Stimulated activated naive CD8-positive, alpha-beta T cell treated with anti-CD3 and anti-CD28 coated beads, Interleukin-15, amount 100 ng/mL, for 72 hours (primary cell): Measurements from ENCODE around the gene STX5.
A peak's percentile ranks its signal among the peaks of the same experiment; 100 is the strongest.
"Not testable (repeated sequence)": the region's sequence is repeated elsewhere in the genome, so short reads cannot be mapped to it uniquely, and the experiment has no call there.

Experiments
- ATAC-seq: fragments of 150-1000 bp; cut with Tn5 transposase; 2 replicates; pipeline ENCODE4 v1.10.0; 2021; ENCODE audit warnings: mild to moderate bottlenecking, moderate library complexity
- DNase-seq, 2 donors: peaks; one replicate each; pipeline ENCODE4 v3.0.0; 2021 to 2022
- H3K27ac Mint-ChIP-seq, 2 donors: one replicate each; pipeline ENCODE4 v1.8.0; 2022; ENCODE audit warnings: mild to moderate bottlenecking in 2 of 2, mixed read lengths in 2 of 2, moderate library complexity in 2 of 2
- H3K27me3 Mint-ChIP-seq: one replicate; pipeline ENCODE4 v1.8.0; 2022; ENCODE audit warnings: mixed read lengths
- H3K4me1 Mint-ChIP-seq: one replicate; pipeline ENCODE4 v1.8.0; 2022; ENCODE audit warnings: mild to moderate bottlenecking, mixed read lengths
- H3K4me3 Mint-ChIP-seq, 2 donors: one replicate each; pipeline ENCODE4 v1.8.0; 2022; ENCODE audit warnings: mild to moderate bottlenecking in 2 of 2, mixed read lengths in 2 of 2, moderate library complexity in 1 of 2
- H3K9me3 Mint-ChIP-seq, 2 donors: one replicate each; pipeline ENCODE4 v1.8.0; 2022; ENCODE audit warnings: mixed read lengths in 2 of 2

Gene STX5, protein sequence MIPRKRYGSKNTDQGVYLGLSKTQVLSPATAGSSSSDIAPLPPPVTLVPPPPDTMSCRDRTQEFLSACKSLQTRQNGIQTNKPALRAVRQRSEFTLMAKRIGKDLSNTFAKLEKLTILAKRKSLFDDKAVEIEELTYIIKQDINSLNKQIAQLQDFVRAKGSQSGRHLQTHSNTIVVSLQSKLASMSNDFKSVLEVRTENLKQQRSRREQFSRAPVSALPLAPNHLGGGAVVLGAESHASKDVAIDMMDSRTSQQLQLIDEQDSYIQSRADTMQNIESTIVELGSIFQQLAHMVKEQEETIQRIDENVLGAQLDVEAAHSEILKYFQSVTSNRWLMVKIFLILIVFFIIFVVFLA

DNA sequence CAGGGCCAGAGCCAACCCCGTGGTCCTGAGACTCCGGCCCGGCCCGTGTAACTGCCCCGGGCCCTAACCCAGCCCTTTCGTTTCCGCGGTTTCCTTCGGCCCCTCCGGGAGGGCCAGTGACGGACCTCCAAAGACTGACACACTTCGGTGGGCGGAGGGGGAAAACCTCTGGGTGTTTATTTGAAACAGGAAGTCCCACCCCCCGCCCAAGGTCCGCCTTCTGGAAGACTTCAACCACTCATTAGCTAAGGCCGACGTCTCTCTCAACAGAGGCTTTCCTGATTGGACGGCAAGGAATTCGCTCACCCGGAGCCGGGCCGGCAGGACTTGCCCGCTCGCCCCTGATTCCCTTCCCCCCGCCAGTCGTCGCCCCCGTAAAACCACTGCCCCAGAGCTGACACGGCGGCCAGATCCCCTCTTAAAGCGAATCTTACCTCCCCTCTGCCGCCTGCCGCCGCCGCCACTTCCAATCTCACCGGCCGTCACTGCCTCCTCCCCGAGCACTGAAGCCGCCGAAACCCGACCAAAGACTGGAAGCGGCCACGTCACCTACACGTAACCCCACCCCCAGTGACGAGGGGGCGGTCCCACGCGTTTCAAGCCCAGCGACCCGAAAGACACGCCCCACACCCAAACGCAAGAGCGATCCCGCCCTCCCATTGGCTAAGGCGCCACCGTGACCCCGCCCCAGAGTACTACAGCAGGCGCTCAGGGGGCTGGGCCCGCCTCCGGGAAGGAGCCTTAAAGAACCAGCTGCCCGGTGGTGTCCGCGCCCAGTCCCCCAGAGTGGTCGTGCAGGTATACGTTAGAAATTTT, at the start of gene STX5:
Gene STX5 (minus strand): TSS at position 532 of the 816 bp plus-strand sequence. CDS start 808 bp downstream, outside the sequence.
- Mint-ChIP-seq H3K4me1 (peaks cover 62% of the 10 kb centered on the region), H3K27ac (peak within 1 kb of the TSS; percentile 98 to 100), H3K27me3 (no peaks in the 10 kb centered on the region), H3K4me3 (peak within 1 kb of the TSS; percentile 91), H3K9me3 (no peaks in the 10 kb centered on the region)
- DNase-seq (peak; percentile 99), ATAC-seq (peak; percentile 94)

DNA sequence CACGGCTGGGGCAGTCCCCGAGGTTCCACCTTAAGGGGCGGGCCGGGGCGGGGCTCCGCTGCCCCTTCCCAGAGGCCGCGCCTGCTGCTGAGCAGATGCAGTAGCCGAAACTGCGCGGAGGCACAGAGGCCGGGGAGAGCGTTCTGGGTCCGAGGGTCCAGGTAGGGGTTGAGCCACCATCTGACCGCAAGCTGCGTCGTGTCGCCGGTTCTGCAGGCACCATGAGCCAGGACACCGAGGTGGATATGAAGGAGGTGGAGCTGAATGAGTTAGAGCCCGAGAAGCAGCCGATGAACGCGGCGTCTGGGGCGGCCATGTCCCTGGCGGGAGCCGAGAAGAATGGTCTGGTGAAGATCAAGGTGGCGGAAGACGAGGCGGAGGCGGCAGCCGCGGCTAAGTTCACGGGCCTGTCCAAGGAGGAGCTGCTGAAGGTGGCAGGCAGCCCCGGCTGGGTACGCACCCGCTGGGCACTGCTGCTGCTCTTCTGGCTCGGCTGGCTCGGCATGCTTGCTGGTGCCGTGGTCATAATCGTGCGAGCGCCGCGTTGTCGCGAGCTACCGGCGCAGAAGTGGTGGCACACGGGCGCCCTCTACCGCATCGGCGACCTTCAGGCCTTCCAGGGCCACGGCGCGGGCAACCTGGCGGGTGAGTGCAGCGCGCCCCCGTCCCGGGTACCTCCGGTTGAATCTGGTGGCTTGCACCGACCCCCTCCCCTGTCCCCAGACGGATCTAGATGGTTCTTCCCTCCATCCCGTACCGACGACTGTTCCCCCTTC, 49.1 kb upstream of the STX5 start, which contains the start of gene SLC3A2:
Gene SLC3A2 (plus strand): TSS at position 94 of the 776 bp plus-strand sequence. CDS start 128 bp downstream, at position 222.
- H3K27me3 Mint-ChIP-seq: no peaks in the 10 kb centered on the region
- DNase-seq (peak; percentile 90 to 92), ATAC-seq (peak; percentile 85)
- peak within 1 kb of the TSS; percentile 94 for H3K4me3 Mint-ChIP-seq
- peak within 1 kb of the TSS; percentile 100 for H3K27ac Mint-ChIP-seq
- peaks cover 58% of the 10 kb centered on the region for H3K4me1 Mint-ChIP-seq
- H3K9me3 Mint-ChIP-seq: no peaks in the 10 kb centered on the region

DNA sequence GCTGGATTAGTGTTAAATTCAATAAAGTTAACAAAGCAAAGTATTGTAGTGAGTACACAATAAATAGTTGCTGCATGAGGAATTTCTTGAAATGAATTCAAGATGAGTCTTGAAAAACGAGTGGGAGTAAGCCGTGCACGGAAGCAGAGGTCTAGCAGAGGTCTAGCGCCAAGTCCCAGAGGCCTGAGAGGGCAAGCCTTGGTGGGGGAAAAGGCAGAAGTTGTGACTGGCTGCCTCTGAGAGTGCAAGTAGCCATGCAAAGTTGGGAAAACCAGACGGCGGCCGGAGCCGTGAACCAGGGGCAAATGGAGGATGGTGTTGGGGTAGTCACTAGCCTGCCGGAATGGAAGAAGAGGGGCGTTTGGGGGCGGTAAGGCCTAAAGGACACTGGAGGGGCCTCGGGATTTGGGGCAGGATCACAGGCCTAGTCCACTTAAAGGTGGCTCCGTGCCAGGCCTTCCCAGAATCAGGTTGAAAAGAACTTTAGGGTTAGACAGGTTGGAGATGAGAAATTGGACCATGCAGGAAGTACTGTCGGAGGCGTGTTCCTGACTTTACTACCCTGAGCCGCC, 48.5 kb upstream of the STX5 start:
- peak overlapping the region; percentile 100 for H3K27ac Mint-ChIP-seq

DNA sequence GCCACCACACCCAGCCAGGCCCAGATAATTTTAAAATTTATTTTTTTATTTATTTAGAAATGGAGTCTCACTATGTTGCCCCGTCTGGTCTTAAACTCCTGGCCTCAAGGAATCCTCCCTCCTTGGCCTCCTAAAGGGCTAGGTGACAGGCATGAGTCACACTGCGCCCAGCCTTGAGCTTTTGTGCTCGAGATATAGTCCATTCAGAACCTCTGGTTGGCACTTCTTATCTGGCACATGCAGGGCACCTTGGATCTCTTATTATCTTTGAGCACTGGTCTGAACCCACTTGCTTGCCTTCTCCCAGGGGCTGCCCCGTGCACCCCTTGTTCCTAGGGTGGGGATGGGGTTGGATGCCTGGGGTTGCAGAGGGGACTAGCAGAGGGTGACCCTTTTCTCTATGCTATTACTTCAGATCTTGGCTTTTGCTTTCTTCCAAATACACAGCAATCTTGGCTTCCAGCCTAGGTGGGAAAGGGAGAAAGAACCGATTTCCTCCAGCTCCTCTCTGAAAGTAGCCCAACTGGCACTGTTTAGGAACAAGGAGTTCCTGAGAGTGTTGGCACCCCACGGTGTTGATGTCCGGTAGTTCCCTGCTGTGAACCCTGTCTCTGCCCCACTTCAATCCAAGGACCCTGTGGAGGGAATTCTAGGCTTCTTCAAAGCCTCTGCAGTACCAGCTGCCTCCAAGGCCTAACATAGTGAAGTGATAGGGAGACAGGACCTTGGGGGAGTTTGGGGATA, 47.6 kb upstream of the STX5 start:
- no peaks in the 10 kb centered on the region for H3K9me3 Mint-ChIP-seq
- H3K27me3 Mint-ChIP-seq: no peaks in the 10 kb centered on the region
- peak overlapping the region; percentile 100 for H3K27ac Mint-ChIP-seq
- ATAC-seq: no peak
- no peak for DNase-seq
- H3K4me1 Mint-ChIP-seq: peaks cover 44% of the 10 kb centered on the region
- peak overlapping the region; percentile 94 for H3K4me3 Mint-ChIP-seq

More for the DNA sequence above, 48.5 kb upstream of the STX5 start:
- Mint-ChIP-seq H3K4me3 (peak overlapping the region; percentile 94), H3K9me3 (no peaks in the 10 kb centered on the region), H3K4me1 (peaks cover 52% of the 10 kb centered on the region), H3K27me3 (no peaks in the 10 kb centered on the region)
- ATAC-seq (peak; percentile 29), DNase-seq (peak in 1 of 2 donors; percentile 63)

DNA sequence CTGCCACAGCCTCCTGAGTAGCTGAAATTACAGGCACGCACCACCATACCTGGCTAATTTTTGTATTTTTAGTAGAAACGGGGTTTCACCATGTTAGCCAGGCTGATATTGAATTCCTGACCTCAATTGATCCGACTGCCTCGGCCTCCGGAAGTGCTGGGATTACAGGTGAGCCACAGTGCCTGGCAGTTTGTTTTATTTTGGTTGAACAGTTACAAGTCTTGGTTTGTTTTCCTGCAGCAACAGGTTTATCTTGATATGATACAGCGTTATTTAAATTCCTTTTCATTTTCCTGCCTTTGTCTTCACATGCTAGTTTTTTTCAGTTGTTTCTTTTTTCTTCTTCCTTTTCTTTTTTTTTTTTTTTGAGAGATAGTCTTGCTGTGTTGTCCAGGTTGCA, 44.9 kb upstream of the STX5 start:
- Mint-ChIP-seq H3K27ac (no peak overlapping the region), H3K4me3 (no peak overlapping the region), H3K4me1 (peaks cover 19% of the 10 kb centered on the region), H3K9me3 (no peaks in the 10 kb centered on the region), H3K27me3 (no peaks in the 10 kb centered on the region)
- ATAC-seq: no peak
- DNase-seq: no peak

DNA sequence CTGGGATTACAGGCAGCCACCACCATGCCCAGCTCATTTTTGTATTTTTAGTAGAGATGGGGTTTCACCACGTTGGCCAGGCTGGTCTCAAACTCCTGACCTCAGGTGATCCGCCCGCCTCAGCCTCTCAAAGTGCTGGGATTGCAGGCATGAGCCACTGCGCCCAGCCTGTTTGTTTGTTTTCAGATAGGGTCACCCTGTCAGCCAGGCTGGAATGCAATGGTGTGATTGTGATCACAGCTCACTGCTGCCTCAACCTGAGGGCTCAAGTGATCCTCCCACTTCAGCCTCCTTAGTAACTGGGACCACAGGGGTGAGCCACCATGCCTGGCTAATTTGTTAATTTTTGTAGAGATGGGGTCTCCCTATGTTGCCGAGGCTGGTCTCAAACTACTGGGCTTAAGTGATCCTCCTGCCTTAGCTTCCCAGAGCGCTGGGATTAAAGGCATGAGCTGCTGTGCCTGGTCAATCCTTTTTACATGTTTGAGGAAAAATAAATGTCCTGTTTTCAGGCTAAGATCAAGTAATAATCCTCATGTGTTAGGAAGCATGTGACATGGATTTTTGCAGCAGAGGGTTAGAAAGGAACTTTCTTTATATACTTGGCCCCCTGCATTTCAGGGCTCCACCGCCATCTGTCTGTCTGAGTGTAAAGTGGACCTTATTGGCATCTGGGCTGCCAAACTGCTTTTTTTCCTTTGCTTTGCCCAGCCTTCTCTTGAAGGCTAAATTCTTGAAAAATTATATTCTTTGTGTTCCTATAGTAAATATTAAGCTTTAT, 44.0 kb upstream of the STX5 start:
- DNase-seq (no peak), ATAC-seq (no peak)
- H3K27ac Mint-ChIP-seq: no peak overlapping the region
- peaks cover 14% of the 10 kb centered on the region for H3K4me1 Mint-ChIP-seq
- H3K27me3 Mint-ChIP-seq: no peaks in the 10 kb centered on the region
- no peak overlapping the region for H3K4me3 Mint-ChIP-seq
- no peaks in the 10 kb centered on the region for H3K9me3 Mint-ChIP-seq

DNA sequence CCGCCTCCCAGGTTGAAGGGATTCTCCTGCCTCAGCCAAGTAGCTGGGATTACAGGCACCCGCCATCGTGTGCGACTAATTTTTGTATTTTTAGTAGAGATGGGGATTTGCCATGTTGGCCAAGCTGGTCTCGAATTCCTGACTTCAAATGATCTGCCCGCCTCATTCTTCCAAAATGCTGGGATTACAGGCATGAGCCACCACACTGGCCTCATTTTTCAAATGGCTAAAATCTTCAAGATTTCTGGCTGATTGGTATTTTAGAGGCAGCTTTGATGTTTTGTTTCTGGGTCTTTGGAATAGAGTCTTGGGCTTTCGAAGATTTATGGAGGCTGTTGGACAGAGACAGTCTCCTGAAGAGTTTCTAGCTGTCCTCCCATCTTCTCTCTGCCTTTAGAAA, 43.0 kb upstream of the STX5 start:
- no peaks in the 10 kb centered on the region for H3K9me3 Mint-ChIP-seq
- H3K27me3 Mint-ChIP-seq: no peaks in the 10 kb centered on the region
- H3K4me3 Mint-ChIP-seq: no peak overlapping the region
- ATAC-seq (no peak), DNase-seq (no peak)
- peaks cover 7% of the 10 kb centered on the region for H3K4me1 Mint-ChIP-seq
- peak overlapping the region in 1 of 2 donors; percentile 15 for H3K27ac Mint-ChIP-seq

DNA sequence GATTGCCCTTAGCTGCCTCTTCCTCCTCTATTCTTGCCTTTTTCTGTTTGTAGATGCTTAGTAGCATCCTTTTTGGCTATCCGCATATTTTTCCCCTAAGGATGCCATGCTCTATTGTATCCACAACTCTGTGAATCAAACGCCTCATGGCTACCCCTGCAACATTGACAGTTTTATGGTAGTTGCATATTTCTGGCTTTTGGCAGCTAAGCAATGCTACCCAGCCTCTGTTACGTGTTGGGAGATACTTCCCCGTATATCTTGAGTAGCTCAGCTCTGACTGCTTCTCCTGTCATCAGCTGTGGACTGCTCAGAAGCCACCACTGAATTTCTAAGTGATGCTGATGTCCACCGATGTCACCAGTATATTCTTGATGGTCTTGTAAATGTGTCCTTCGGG, 33.8 kb upstream of the STX5 start:
- H3K27ac Mint-ChIP-seq: no peak overlapping the region
- no peak overlapping the region for H3K4me3 Mint-ChIP-seq
- no peaks in the 10 kb centered on the region for H3K27me3 Mint-ChIP-seq
- ATAC-seq: no peak
- no peaks in the 10 kb centered on the region for H3K9me3 Mint-ChIP-seq
- DNase-seq: no peak
- peaks cover 24% of the 10 kb centered on the region for H3K4me1 Mint-ChIP-seq

DNA sequence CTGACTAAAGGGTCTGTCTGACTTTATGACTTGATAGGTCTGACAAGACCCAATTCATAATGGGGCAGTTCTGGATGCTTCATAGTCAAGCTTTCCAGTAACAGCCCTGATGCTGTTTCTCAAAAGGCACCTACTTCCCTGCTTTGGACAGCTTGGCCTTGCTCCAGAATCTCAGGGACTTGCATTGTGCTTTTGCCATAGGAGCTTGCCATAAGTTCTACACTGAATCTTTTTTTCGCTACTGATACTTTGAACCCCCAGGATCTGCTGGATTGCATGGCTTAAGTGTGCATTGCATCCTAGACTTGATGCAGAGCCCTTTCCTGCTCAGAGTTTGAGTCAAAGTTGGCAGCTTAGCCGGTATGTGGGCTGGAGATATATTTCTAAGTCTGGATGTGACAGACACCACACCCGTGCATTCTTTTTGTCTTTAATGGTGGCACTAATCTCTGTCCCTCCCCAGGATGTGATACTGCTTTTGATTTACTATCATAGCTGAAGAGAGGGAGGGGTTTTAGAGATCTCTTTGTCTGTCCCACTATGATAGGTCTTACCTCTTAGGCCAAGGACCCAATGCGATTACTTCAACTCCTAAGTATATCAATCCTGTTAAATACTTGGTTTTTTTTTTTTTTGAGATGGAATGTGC, 32.0 kb upstream of the STX5 start:
- Mint-ChIP-seq H3K27ac (no peak overlapping the region), H3K27me3 (no peaks in the 10 kb centered on the region), H3K4me3 (no peak overlapping the region), H3K4me1 (peaks cover 40% of the 10 kb centered on the region), H3K9me3 (no peaks in the 10 kb centered on the region)
- DNase-seq (no peak), ATAC-seq (no peak)

DNA sequence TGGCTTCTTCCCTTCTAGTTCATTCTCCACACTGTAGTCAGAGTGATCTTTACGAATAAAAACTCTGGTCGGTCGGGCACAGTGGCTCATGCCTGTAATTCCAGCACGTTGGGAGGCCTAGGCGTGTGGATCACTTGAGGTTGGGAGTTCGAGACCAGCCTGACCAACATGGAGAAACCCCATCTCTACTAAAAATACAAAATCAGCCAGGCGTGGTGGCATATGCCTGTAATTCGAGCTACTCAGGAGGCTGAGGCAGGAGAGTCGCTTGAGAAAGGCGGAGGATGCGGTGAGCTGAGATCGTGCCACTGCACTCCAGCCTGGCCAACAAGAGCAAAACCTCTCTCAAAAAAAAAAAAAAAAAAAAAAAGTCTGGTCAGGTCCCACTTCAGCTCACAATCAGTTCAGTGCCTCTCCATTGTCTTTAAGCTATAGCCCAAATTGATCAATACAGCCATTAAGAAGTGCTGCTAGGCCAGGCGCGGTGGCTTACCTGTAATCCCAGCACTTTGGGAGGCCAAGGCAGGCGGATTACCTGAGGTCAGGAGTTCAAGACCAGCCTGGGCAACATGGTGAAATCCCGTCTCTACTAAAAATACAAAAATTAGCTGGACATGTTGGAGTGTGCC, 29.8 kb upstream of the STX5 start:
- H3K4me3 Mint-ChIP-seq: not testable (repeated sequence)

DNA sequence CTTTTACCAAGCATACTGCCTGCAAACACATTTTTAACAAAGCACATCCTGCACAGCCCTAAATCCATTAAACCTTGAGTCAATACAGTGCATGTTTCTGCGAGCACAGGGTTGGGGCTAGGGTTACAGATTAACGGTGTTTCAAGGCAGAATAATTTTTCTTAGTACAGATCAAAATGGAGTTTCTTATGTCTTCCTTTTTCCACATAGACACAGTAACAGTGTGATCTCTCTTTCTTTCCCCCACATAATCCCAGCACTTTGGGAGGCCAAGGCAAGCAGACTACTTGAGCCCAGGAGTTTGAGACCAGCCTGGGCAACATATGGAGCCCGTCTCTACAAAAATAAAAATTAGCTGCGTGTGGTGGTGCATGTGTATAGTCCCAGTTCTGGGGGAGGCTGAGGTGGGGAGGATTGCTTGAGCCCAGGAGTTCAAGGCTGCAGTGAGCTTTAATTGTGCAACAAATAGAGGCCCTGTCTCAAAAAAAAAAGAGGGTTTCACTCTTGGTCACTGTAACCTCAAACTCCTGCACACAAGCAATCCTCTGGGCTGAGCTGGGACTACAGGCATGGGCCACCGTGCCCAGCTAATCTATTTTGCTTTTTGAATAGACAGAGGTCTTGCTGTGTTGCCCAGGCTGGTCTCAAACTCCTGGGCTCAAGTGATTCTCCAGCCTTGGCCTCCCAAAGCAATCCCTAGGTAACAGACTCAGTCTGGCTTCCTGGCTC, 29.1 kb upstream of the STX5 start:
- Mint-ChIP-seq H3K27ac (no peak overlapping the region), H3K4me3 (no peak overlapping the region), H3K27me3 (no peaks in the 10 kb centered on the region), H3K9me3 (no peaks in the 10 kb centered on the region), H3K4me1 (peaks cover 60% of the 10 kb centered on the region)
- no peak for DNase-seq
- ATAC-seq: peak; percentile 61

More for the DNA sequence above, 29.8 kb upstream of the STX5 start:
- peaks cover 60% of the 10 kb centered on the region for H3K4me1 Mint-ChIP-seq
- ATAC-seq, H3K27me3 Mint-ChIP-seq, H3K27ac Mint-ChIP-seq, H3K9me3 Mint-ChIP-seq, DNase-seq: not testable (repeated sequence)

DNA sequence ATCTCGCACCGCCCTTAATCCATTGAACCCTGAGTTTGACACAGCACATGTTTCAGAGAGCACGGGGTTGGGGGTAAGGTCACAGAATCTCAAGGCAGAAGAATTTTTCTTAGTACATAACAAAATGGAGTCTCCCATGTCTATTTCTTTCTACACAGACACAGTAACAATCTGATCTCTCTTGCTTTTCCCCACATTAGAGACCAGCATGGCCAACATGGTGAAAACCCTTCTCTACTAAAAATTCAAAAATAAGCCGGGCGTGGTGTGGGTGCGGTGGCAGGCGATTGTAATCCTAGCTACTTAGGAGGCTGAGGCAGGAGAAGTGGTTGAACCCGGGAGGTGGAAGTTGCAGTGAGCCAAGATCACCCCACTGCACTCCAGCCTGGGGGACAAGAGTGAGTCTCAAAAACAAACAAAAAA, 27.4 kb upstream of the STX5 start:
- Mint-ChIP-seq H3K27ac (peak overlapping the region; percentile 8 to 27), H3K4me3 (peak overlapping the region in 1 of 2 donors; percentile 18), H3K4me1 (peaks cover 68% of the 10 kb centered on the region)
- not testable (repeated sequence) for DNase-seq, H3K9me3 Mint-ChIP-seq, H3K27me3 Mint-ChIP-seq, ATAC-seq

DNA sequence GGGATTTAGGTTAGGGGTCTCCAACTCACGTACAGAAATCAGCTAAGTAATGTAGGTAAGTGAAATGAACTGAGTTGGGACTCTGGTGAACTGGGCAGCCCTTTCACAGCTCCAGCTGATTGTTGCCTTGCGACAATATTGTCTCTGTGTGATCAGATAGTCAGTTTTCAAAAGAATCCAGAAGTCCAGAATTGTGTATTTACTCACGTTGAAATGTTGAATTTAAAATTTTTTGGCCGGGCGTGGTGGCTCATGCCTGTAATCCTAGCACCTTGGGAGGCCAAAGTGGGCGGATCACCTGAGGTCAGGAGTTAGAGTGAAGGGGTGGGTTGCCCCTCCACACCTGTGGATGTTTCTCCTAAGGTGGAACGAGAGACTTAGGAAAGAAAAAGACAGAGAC, 26.4 kb upstream of the STX5 start:
- H3K4me3 Mint-ChIP-seq: peak overlapping the region; percentile 89 to 97
- peaks cover 76% of the 10 kb centered on the region for H3K4me1 Mint-ChIP-seq
- no peak overlapping the region for H3K27ac Mint-ChIP-seq
- H3K27me3 Mint-ChIP-seq: no peaks in the 10 kb centered on the region
- no peak for DNase-seq
- H3K9me3 Mint-ChIP-seq: no peaks in the 10 kb centered on the region
- no peak for ATAC-seq
